Glutamatergic neuron (in vitro differentiated cells): Measurements from ENCODE around the gene BORCS5. TPM values are rescaled to one million over a fixed set of nuclear protein-coding genes. Genes with fewer than 3 reads are reported as not detected.
"Not testable (repeated sequence)": the region's sequence is repeated elsewhere in the genome, so short reads cannot be mapped to it uniquely, and the experiment has no call there.

Source experiments
- DNase-seq: peaks from one replicate; pipeline ENCODE4 v3.0.0; 2022
- H3K27ac Mint-ChIP-seq: one replicate; pipeline ENCODE4 v1.8.0; 2020; ENCODE audit warnings: mild to moderate bottlenecking, mixed read lengths, inconsistent platforms; ENCODE audit not compliant: unreplicated experiment
- H3K27me3 Mint-ChIP-seq: one replicate; pipeline ENCODE4 v1.8.0; 2020; ENCODE audit warnings: mild to moderate bottlenecking, moderate library complexity, mixed read lengths, inconsistent platforms; ENCODE audit not compliant: unreplicated experiment
- H3K36me3 Mint-ChIP-seq: one replicate; pipeline ENCODE4 v1.8.0; 2020; ENCODE audit warnings: mild to moderate bottlenecking, mixed read lengths, inconsistent platforms; ENCODE audit not compliant: unreplicated experiment
- H3K4me1 Mint-ChIP-seq: one replicate; pipeline ENCODE4 v1.8.0; 2020; ENCODE audit warnings: mild to moderate bottlenecking, low read depth, mixed read lengths, inconsistent platforms; ENCODE audit not compliant: unreplicated experiment
- H3K4me3 Mint-ChIP-seq: one replicate; pipeline ENCODE4 v1.8.0; 2020; ENCODE audit warnings: mild to moderate bottlenecking, mixed read lengths, inconsistent platforms; ENCODE audit not compliant: unreplicated experiment
- H3K9me3 Mint-ChIP-seq: one replicate; pipeline ENCODE4 v1.8.0; 2020; ENCODE audit warnings: mild to moderate bottlenecking, moderate library complexity, mixed read lengths, inconsistent platforms; ENCODE audit not compliant: unreplicated experiment
- total RNA-seq: library from RNA; stranded (reverse); fragmentation: NEBNext Ultra II Directional; extraction: Animal tissue kit (Norgen Biotek cat#: 25700); gene quantifications from one replicate; pipeline ENCODE4 v1.2.1, GENCODE V29; 2021; ENCODE audit not compliant: unreplicated experiment
- TF ChIP-seq, protein P1 (sequence below): fragments of 200-600 bp; sonication (generic); IDR thresholded peaks from one replicate; pipeline ENCODE4 v1.5.0; 2021; ENCODE audit not compliant: partially characterized antibody, unreplicated experiment

Gene BORCS5
- total RNA-seq, 1 donor from 2014 or later = 30.2 TPM

DNA sequence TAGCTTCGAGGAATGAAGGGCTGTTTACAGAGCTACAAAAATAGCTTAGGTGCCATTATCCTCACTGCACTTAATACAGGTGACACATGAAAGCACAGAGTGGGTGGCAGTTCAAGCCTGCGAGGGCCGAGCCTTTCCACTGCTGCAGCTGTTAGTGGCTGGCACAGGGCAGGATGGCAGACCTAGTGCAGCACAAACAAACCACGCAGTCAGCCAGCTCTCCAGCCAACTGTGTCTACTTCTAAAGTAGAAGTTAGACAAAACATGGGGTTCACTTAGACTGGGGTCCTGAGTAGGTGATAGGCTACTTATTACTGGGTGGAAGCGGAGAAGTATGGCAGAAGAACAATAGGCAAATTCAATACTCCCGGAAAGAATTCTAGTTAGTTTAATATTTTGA, 110.4 kb downstream of the BORCS5 start:
- Mint-ChIP-seq H3K4me1 (no peaks in the 10 kb centered on the region), H3K9me3 (peaks cover 3% of the 10 kb centered on the region), H3K36me3 (peaks cover 23% of the 10 kb centered on the region), H3K4me3 (no peak overlapping the region), H3K27ac (no peak overlapping the region), H3K27me3 (peaks cover 2% of the 10 kb centered on the region)
- no peak for DNase-seq
- TF ChIP-seq, protein P1, sequence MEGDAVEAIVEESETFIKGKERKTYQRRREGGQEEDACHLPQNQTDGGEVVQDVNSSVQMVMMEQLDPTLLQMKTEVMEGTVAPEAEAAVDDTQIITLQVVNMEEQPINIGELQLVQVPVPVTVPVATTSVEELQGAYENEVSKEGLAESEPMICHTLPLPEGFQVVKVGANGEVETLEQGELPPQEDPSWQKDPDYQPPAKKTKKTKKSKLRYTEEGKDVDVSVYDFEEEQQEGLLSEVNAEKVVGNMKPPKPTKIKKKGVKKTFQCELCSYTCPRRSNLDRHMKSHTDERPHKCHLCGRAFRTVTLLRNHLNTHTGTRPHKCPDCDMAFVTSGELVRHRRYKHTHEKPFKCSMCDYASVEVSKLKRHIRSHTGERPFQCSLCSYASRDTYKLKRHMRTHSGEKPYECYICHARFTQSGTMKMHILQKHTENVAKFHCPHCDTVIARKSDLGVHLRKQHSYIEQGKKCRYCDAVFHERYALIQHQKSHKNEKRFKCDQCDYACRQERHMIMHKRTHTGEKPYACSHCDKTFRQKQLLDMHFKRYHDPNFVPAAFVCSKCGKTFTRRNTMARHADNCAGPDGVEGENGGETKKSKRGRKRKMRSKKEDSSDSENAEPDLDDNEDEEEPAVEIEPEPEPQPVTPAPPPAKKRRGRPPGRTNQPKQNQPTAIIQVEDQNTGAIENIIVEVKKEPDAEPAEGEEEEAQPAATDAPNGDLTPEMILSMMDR = no peak

DNA sequence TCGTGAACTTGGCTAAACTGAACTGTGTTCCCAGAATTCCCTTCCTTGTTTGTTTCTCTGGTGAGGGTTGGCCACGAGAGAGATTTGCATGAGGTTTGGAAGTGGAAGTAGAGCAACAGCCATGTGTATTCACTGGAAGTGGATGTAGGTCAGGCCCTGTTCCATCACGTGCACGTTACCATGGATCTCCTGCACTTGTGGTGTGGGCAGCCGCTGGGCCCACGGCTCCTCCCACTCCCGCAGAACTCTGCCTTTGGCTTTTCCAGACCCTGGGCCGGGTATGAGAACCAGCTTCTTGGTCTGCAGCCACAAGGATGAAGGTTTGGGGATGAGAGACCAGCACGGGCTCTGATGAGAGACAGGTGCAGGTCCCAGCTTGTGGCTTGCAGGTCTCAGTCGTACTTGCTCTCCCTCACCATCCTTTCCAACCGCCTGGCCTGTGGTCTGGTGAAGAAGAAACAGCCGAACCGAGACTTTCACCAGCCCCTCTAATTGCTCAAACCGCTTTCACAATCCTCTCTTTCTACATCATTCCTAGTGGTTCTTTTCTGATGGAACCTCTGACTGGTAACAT, 110.9 kb downstream of the BORCS5 start:
- Mint-ChIP-seq H3K36me3 (peaks cover 23% of the 10 kb centered on the region), H3K4me1 (no peaks in the 10 kb centered on the region), H3K9me3 (peaks cover 3% of the 10 kb centered on the region), H3K4me3 (peak overlapping the region; percentile 18), H3K27me3 (peaks cover 2% of the 10 kb centered on the region), H3K27ac (no peak overlapping the region)
- TF ChIP-seq, protein P1 = no peak
- no peak for DNase-seq

DNA sequence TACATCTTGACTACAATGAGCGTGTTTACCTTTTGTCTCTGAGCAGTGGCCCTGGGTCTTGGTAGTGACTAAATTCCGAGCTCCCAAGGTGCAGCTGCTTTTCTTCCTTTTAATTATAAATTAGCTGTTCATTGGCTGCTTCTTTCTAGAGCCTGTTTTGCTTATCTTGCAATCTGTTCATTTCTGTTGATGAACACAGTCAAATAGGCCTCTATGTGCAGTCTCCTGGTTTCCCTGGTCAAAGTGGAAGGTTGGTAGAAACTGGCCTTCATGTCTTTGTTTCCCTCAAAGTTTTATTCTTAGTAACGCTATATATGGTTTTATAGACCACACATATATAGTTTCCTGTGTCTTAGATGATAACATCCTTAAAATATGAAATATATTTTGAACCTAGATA, 111.7 kb downstream of the BORCS5 start:
- Mint-ChIP-seq H3K36me3 (peaks cover 23% of the 10 kb centered on the region), H3K27ac (no peak overlapping the region), H3K27me3 (peaks cover 2% of the 10 kb centered on the region), H3K9me3 (peaks cover 7% of the 10 kb centered on the region), H3K4me3 (peak overlapping the region; percentile 18), H3K4me1 (no peaks in the 10 kb centered on the region)
- no peak for DNase-seq
- TF ChIP-seq, protein P1 = no peak

DNA sequence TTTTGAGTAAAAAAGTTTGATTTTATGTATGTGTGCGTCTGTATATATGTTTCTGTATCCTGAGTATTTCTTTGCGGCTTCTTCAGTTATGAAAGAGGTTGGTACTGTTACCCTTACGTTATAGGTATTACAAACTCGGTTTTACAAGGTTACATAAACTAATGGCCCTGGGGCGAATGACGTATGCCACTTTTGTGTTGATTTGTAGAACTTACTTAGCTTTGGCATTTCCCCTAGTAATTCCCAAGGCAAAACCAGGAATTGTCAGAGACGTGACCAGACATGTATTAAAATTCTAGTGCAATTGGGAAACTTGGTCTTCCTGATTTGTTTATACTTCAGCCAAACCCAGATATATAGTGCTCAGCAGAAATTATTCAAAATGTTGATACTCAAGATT, 112.5 kb downstream of the BORCS5 start:
- DNase-seq = no peak
- Mint-ChIP-seq H3K36me3 (peaks cover 23% of the 10 kb centered on the region), H3K27ac (no peak overlapping the region), H3K4me3 (no peak overlapping the region), H3K27me3 (peaks cover 2% of the 10 kb centered on the region), H3K4me1 (no peaks in the 10 kb centered on the region), H3K9me3 (peaks cover 7% of the 10 kb centered on the region)
- TF ChIP-seq, protein P1 = no peak

DNA sequence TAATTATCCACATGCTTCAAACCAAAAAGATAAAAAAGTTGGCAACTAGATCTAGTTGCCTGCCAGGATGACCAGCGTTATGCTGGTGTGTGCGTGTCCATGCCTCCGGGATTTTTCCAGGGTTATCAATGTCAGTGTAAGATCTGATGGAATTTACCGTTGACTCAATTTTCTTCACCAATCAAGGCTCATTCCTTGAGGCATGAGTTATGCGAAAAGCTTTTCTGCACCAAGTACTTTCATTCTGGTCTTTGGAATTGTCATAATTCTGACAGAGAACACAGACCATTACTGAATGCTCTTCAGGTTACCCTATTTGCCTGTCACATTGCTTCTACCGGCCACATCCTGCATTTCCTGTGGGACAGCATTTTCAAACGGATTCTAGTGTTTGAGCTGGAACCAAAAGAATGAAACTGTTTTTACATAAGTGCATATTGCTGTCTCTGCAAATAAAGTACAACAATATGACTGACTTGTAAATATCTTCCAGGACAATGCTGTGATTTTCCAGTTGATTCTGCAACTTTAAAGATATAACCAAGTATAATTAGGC, 114.0 kb downstream of the BORCS5 start:
- H3K27ac Mint-ChIP-seq = no peak overlapping the region
- TF ChIP-seq, protein P1 = no peak
- no peak overlapping the region for H3K4me3 Mint-ChIP-seq
- H3K9me3 Mint-ChIP-seq = peaks cover 9% of the 10 kb centered on the region
- peaks cover 32% of the 10 kb centered on the region for H3K36me3 Mint-ChIP-seq
- no peak for DNase-seq
- H3K4me1 Mint-ChIP-seq = no peaks in the 10 kb centered on the region
- H3K27me3 Mint-ChIP-seq = peaks cover 4% of the 10 kb centered on the region

GRCh38 chr12:12471982-12472961, 115.4 kb downstream of the BORCS5 start:
- H3K4me3 Mint-ChIP-seq, H3K27ac Mint-ChIP-seq, H3K4me1 Mint-ChIP-seq, H3K9me3 Mint-ChIP-seq, DNase-seq, H3K27me3 Mint-ChIP-seq: not testable (repeated sequence)
- peaks cover 32% of the 10 kb centered on the region for H3K36me3 Mint-ChIP-seq
